Skeletal muscle satellite cell (primary cell): ENCODE results near the gene FIBIN.
"Not testable (repeated sequence)": the region's sequence is repeated elsewhere in the genome, so short reads cannot be mapped to it uniquely, and the experiment has no call there.

Experiments
- H3K27me3 ChIP-seq: 2 replicates; pipeline ENCODE4 v1.7.0; 2013; ENCODE audit warnings: low read length; ENCODE audit not compliant: control insufficient read depth, insufficient read depth
- H3K36me3 ChIP-seq: 2 replicates; pipeline ENCODE4 v1.7.0; 2013; ENCODE audit warnings: mild to moderate bottlenecking, control low read depth, low read length; ENCODE audit not compliant: insufficient read depth
- H3K4me1 ChIP-seq: 2 replicates; pipeline ENCODE4 v1.7.0; 2013; ENCODE audit warnings: low read length; ENCODE audit not compliant: control insufficient read depth, insufficient read depth
- H3K4me2 ChIP-seq: 2 replicates; pipeline ENCODE4 v1.7.0; 2013; ENCODE audit warnings: mild to moderate bottlenecking, low read length
- H3K4me3 ChIP-seq: 2 replicates; pipeline ENCODE4 v1.7.0; 2013; ENCODE audit warnings: low read length
- H3K9ac ChIP-seq: 2 replicates; pipeline ENCODE4 v1.7.0; 2013; ENCODE audit warnings: mild to moderate bottlenecking, low read depth, low read length, moderate library complexity
- H3K9me3 ChIP-seq: replicated peaks from 2 replicates; pipeline ENCODE4 v1.7.0; 2013; ENCODE audit warnings: mild to moderate bottlenecking, control low read depth, low read length

The FIBIN gene

DNA sequence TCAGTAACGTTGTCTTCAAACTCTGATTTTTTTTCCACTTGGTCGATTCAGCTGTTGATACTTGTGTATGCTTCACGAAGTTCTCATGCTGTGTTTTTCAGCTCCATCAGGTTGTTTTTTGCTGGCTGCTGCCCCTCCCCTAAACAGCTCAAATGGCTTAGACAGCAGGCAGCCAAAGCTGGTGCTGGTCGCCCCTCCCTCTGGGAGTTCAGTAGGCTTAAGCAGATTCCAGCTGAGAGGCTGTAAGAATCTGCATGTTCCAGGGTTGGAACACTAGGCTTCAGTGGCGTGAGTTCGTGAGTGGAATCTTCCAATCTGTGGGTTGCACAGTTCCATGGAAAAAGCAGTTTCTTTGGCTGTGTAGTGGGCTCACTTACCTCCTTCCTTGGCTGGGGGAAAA, 10.3 kb upstream of the FIBIN start:
- Histone ChIP-seq H3K4me1 (peaks cover 11% of the 10 kb centered on the region), H3K36me3 (no peaks in the 10 kb centered on the region), H3K4me2 (no peak overlapping the region), H3K9ac (no peak overlapping the region), H3K4me3 (no peak overlapping the region), H3K27me3 (no peaks in the 10 kb centered on the region), H3K9me3 (no peaks in the 10 kb centered on the region)

DNA sequence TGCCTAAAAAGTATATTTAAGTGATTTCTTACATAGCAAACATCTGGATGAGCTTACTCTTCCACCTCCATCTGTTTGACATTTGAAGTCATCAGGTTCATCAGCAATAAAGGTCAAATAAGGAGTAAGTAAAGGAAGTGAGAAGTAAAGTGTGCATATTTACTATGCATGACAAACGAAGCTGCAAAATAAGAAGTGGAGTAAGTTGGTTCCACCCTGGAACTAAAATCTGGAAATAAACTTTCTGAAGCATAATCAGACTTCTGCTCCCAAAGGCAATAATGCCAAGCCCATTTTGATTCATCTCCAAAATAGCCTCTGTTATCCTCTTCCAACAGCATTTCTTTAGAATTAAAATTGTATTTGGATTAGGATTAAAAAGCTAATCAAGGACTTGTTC, 8.4 kb upstream of the FIBIN start:
- no peaks in the 10 kb centered on the region for H3K36me3 ChIP-seq
- peaks cover 11% of the 10 kb centered on the region for H3K4me1 ChIP-seq
- no peak overlapping the region for H3K9ac ChIP-seq
- H3K4me2 ChIP-seq = no peak overlapping the region
- H3K4me3 ChIP-seq = no peak overlapping the region
- no peaks in the 10 kb centered on the region for H3K9me3 ChIP-seq
- no peaks in the 10 kb centered on the region for H3K27me3 ChIP-seq

- no peaks in the 10 kb centered on the region for H3K27me3 ChIP-seq
- no peak overlapping the region for H3K9ac ChIP-seq
- H3K4me3 ChIP-seq = no peak overlapping the region
- H3K9me3 ChIP-seq = no peaks in the 10 kb centered on the region
- peaks cover 11% of the 10 kb centered on the region for H3K4me1 ChIP-seq
- H3K36me3 ChIP-seq = no peaks in the 10 kb centered on the region
- H3K4me2 ChIP-seq = no peak overlapping the region
Measured at GRCh38 chr11:26985943-26986342, 8.0 kb upstream of the FIBIN start.

GRCh38 chr11:26987272-26987671, 6.6 kb upstream of the FIBIN start:
- Histone ChIP-seq H3K36me3 (no peaks in the 10 kb centered on the region), H3K27me3 (no peaks in the 10 kb centered on the region), H3K4me1 (peaks cover 21% of the 10 kb centered on the region), H3K4me3 (no peak overlapping the region), H3K9me3 (no peaks in the 10 kb centered on the region), H3K4me2 (no peak overlapping the region), H3K9ac (no peak overlapping the region)

DNA sequence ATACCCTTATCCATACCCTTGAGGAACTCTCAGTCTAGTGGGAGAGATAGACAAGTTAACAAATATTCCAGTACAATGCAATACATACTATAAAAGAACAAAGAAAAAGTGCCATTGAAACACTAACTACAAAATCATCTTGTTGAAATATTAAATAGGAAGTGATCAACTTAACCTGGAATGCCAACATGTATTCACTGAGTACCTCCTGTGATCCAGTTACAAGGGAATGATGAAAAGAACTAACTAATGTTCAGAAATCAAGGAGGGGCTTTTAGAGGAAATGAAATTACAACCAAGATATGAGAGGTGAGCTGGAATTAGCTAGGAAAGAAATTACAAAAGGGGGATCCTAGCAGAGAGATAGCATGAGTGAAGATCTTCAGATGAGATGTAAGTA, 6.2 kb upstream of the FIBIN start:
- no peaks in the 10 kb centered on the region for H3K36me3 ChIP-seq
- peaks cover 26% of the 10 kb centered on the region for H3K4me1 ChIP-seq
- no peak overlapping the region for H3K4me2 ChIP-seq
- H3K9me3 ChIP-seq = no peaks in the 10 kb centered on the region
- H3K27me3 ChIP-seq = no peaks in the 10 kb centered on the region
- no peak overlapping the region for H3K4me3 ChIP-seq
- H3K9ac ChIP-seq = no peak overlapping the region

- Histone ChIP-seq H3K9me3 (no peaks in the 10 kb centered on the region), H3K36me3 (no peaks in the 10 kb centered on the region), H3K4me2 (peak overlapping the region; percentile 37), H3K4me1 (peaks cover 36% of the 10 kb centered on the region), H3K27me3 (peaks cover 6% of the 10 kb centered on the region), H3K4me3 (no peak overlapping the region), H3K9ac (no peak overlapping the region)
Measured at GRCh38 chr11:26992031-26992541, 1.8 kb upstream of the FIBIN start.

GRCh38 chr11:26994631-26995095, 751 bp downstream of the FIBIN start:
- no peaks in the 10 kb centered on the region for H3K36me3 ChIP-seq
- peaks cover 27% of the 10 kb centered on the region for H3K4me1 ChIP-seq
- H3K4me3 ChIP-seq = peak overlapping the region; percentile 74
- H3K27me3 ChIP-seq = peaks cover 6% of the 10 kb centered on the region
- H3K9me3 ChIP-seq = no peaks in the 10 kb centered on the region
- peak overlapping the region; percentile 87 for H3K4me2 ChIP-seq
- H3K9ac ChIP-seq = peak overlapping the region; percentile 82

DNA sequence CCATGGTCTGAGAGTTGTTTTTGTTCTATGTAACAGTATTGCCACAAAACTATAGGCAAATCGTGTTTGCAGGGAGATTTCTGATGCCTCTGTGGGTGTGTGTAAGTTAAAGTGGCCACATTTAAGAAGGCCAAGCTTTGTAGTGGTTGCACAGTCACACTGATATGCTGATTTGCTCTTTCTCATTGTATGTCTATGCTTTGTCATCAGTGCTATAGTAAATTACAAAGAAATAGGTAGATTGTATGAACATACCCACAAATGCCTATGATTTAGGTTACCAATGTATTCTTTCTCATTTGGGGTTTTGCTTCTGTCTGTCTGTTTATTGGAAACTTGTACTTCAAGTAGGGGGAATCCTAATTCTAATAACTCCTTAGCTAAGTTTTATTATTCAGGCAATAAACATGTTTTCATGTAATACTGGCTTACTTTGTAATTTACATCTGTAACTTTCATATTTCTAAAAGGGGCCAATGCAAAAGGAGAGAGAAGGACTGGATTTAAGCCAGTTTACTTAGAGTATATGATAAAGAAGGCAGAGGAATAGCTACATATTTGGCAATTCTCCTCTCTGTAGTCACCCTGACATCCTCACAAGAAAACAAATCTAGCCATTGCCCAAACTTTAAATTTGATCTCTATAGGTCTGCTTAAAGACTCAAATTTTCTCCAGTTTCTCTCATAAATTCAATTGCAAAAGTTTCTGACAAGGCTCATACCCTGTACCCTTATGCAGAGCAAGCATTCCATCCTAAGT, 2.0 kb downstream of the FIBIN start:
- Histone ChIP-seq H3K36me3 (no peaks in the 10 kb centered on the region), H3K4me3 (peak overlapping the region; percentile 74), H3K4me2 (peak overlapping the region; percentile 87), H3K9me3 (no peaks in the 10 kb centered on the region), H3K27me3 (peaks cover 6% of the 10 kb centered on the region), H3K4me1 (peaks cover 30% of the 10 kb centered on the region), H3K9ac (peak overlapping the region; percentile 82)

DNA sequence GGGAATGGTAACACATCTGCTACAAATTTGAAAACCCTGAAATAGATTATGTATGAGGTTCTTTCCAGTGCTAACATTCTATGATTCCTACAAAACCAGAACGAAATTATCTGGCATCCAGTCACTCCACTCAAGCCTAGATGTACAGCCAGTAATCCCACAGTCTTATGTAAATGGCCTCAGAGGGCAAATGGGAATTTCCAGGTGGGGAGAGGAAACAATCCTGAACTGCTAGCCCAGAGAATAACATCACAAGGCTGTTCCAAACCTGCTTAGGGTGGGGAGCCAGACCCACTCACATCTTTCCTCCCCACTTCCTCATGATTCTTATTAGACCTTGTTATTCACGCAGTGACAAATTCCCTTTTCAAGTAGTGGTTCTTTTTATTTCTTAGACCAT, 3.5 kb downstream of the FIBIN start:
- Histone ChIP-seq H3K27me3 (peaks cover 6% of the 10 kb centered on the region), H3K4me2 (no peak overlapping the region), H3K4me1 (peaks cover 25% of the 10 kb centered on the region), H3K36me3 (no peaks in the 10 kb centered on the region), H3K9ac (no peak overlapping the region), H3K4me3 (no peak overlapping the region), H3K9me3 (no peaks in the 10 kb centered on the region)

DNA sequence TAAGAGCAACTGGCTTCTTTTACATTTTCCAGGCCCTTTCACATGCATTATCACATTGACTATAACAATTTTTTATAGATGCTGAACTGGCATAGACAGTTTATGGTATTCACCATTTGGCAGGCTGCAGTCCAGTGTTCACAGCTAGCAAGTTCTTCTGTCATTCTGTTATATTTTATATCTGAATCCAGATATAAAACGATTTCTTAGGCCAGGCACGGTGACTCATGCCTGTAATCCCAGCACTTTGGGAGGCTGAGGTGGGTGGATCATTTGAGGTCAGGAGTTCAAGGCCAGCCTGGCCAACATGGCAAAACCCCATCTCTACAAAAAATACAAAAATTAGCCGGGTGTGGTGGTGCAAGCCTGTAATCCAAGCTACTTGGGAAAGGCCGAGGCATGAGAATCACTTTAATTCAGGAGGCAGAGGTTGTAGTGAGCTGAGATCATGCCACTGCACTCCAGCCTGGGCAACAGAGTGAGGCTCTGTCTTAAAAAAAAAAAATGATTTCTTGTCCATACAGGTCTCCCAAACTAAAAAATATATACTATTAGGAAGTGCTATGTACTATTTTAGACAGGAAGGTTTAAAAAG, 7.3 kb downstream of the FIBIN start:
- H3K4me2 ChIP-seq = not testable (repeated sequence)

DNA sequence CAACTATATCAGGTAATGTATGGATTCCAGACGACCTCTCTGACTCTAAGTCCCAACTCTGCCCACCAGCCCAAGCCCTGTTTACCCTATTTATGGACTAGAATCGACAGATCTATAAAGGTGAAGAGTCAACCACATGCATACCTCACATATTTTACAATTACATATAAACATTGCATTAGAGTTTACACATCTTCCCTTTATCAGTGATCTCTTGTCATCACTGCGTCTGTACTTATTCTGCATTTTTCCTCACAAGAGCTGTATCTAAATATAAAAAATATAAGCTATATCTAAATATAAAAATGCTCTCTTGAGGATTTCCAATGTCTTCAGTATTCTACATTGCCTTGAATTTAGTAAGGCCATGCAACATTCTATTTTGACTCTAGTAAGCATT, 8.5 kb downstream of the FIBIN start:
- Histone ChIP-seq H3K27me3 (no peaks in the 10 kb centered on the region), H3K36me3 (no peaks in the 10 kb centered on the region), H3K4me3 (no peak overlapping the region), H3K4me2 (no peak overlapping the region), H3K9ac (no peak overlapping the region), H3K9me3 (no peaks in the 10 kb centered on the region), H3K4me1 (peaks cover 10% of the 10 kb centered on the region)

More for the DNA sequence above, 7.3 kb downstream of the FIBIN start:
- H3K27me3 ChIP-seq, H3K9ac ChIP-seq, H3K4me3 ChIP-seq, H3K9me3 ChIP-seq, H3K36me3 ChIP-seq, H3K4me1 ChIP-seq: not testable (repeated sequence)

DNA sequence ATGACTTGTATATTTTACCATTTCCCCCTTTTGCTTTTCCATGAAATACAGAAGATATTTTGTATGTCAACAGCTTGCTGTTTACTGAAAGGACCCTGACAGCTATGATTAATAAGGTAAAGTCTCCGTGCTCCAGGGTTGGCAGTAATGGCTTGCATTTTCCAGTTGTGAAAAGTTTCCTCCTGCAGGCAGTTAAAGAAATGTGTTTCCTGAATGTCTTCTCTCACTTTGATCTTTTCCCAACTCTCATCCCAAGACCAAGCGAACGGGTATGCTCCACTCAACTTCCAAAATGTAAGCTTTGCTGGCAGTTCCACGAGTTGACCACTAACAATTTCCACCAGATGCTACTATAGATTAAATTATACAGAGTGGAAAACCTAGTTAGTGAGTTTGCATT, 8.9 kb downstream of the FIBIN start:
- Histone ChIP-seq H3K9me3 (no peaks in the 10 kb centered on the region), H3K27me3 (no peaks in the 10 kb centered on the region), H3K9ac (no peak overlapping the region), H3K4me1 (peaks cover 10% of the 10 kb centered on the region), H3K4me3 (no peak overlapping the region), H3K36me3 (no peaks in the 10 kb centered on the region), H3K4me2 (no peak overlapping the region)
